NCI-H1048 (cell line): ENCODE results near the gene PRR20B.
"Not testable (repeated sequence)": the region's sequence is repeated elsewhere in the genome, so short reads cannot be mapped to it uniquely, and the experiment has no call there.

Source experiments
- DNase-seq: peaks from one replicate; lab custom pipeline; 2025; lab: John Stamatoyannopoulos, UW

The PRR20B gene

DNA sequence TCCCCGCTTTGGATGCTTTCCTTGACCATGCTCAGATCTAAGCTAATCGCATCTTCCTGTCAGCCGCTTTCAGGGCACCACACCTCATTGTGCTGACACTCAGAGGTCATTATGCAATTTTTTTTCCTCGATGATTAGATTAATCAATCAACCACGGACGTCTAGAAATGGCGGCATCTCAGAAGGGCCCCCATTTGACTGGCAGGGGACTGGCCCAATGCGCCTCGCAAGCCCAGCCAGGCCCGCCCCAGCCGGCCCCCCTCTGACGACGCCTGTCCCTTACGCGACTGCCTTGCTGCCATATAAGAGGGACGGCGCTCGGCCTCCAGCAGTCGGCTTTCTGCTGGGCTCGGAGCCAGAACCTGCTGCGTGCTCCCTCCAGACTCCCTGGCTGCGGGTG lies at the start of gene PRR20B:
PRR20B (plus strand) TSS at position 301 of the 400 bp plus-strand sequence. CDS start 387 bp downstream, outside the sequence.
- DNase-seq: not testable (repeated sequence)

- no peak for DNase-seq
These were observed 32.3 kb upstream of the PRR20B start for GRCh38 chr13:57114945-57115344.

DNA sequence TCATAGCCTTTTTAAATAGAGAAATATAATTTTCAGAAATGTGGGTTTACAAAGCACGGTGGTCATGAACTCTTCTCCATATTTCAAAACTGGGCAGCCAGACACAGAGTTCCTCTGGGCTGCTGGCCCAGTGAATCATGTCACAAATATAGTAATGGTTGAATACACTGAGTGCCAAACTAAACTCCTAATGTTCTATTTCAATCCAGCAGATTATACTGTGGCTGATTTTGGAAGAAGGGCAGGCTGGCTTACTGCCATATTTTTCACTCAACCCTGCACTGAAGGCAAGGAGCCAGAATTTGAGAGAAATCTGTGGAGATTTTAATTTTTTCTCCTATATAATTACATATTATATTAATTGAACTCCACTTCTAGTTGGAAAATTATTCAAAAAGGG lies 23.6 kb upstream of the PRR20B start:
- DNase-seq: no peak

GRCh38 chr13:57128909-57129308 lies 18.4 kb upstream of the PRR20B start:
- no peak for DNase-seq

DNA sequence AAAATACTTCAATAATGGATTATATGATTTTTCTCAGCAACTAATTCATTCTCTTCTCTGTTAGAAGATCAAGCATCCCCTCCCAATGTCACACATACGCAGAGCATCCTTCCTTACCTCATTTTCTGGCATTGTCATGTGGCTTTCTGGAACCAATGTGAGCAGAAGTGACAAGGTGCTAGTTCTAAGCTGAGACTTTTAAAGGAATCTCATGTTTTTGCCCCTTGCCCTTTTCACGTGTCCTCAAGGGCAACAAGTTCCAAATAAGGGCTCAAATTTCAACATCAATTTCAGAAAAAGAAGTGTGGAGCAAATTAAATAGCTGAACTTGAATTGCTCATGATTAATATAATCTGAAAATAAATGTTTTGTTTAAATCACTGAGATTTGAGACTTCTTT lies 11.2 kb upstream of the PRR20B start:
- DNase-seq: no peak

GRCh38 chr13:57137585-57137984 lies 9.7 kb upstream of the PRR20B start:
- DNase-seq: no peak

GRCh38 chr13:57138988-57139387 lies 8.3 kb upstream of the PRR20B start:
- no peak for DNase-seq

- not testable (repeated sequence) for DNase-seq
These were observed 7.5 kb upstream of the PRR20B start for GRCh38 chr13:57139781-57140180.

- not testable (repeated sequence) for DNase-seq
These were observed 6.9 kb upstream of the PRR20B start, which contains the start of gene PRR20A for GRCh38 chr13:57140235-57140968. Gene PRR20A, plus strand, starts transcription at chr13:57140918. Its CDS starts 387 bp downstream, at chr13:57141305.

DNA sequence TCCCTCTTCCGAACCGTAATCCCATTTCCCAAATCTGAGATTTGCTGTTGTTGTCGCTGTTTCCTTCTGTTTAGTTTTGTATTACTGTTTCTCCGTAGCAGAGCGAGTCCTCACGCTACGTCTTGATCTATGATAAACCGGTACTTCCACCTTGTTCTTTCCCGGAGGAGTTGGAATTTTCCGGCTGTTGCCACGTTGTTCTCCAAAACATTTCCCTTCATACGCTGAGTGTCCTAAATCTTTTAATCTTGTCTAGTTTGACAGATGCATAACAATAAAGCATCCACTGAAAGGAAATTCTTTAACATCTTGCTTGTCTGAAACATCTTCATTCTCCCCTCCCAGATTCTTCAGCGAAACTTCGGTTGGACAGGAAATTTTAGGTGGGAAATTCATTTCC lies 818 bp downstream of the PRR20B start:
- DNase-seq: not testable (repeated sequence)

DNA sequence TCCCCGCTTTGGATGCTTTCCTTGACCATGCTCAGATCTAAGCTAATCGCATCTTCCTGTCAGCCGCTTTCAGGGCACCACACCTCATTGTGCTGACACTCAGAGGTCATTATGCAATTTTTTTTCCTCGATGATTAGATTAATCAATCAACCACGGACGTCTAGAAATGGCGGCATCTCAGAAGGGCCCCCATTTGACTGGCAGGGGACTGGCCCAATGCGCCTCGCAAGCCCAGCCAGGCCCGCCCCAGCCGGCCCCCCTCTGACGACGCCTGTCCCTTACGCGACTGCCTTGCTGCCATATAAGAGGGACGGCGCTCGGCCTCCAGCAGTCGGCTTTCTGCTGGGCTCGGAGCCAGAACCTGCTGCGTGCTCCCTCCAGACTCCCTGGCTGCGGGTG lies 6.5 kb downstream of the PRR20B start, which contains the start of gene PRR20C:
PRR20C (plus strand) TSS at position 301 of the 400 bp plus-strand sequence. CDS start 387 bp downstream, outside the sequence.
- DNase-seq: not testable (repeated sequence)

DNA sequence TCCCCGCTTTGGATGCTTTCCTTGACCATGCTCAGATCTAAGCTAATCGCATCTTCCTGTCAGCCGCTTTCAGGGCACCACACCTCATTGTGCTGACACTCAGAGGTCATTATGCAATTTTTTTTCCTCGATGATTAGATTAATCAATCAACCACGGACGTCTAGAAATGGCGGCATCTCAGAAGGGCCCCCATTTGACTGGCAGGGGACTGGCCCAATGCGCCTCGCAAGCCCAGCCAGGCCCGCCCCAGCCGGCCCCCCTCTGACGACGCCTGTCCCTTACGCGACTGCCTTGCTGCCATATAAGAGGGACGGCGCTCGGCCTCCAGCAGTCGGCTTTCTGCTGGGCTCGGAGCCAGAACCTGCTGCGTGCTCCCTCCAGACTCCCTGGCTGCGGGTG lies 13.0 kb downstream of the PRR20B start, which contains the start of gene PRR20D:
PRR20D (plus strand) TSS at position 301 of the 400 bp plus-strand sequence. CDS start 387 bp downstream, outside the sequence.
- DNase-seq: not testable (repeated sequence)

- not testable (repeated sequence) for DNase-seq
These were observed 19.6 kb downstream of the PRR20B start, which contains the start of gene PRR20E for GRCh38 chr13:57166897-57167296. Gene PRR20E, plus strand, starts transcription at chr13:57167197. Its CDS starts 387 bp downstream, at chr13:57167584.

GRCh38 chr13:57191667-57192066 lies 44.4 kb downstream of the PRR20B start:
- no peak for DNase-seq
